Dedifferentiated amniotic fluid mesenchymal stem cell (primary cell): ENCODE results near the gene CDH18.
"Not testable (repeated sequence)": the region's sequence is repeated elsewhere in the genome, so short reads cannot be mapped to it uniquely, and the experiment has no call there.

Experiments
- DNase-seq: peaks from one replicate; pipeline ENCODE4 v3.0.0-alpha.2; 2016; ENCODE audit errors: extremely low spot score

CDH18 gene

GRCh38 chr5:19859020-19859419 is 129.0 kb downstream of the CDH18 start:
- DNase-seq, result no peak

- DNase-seq, result no peak
These were observed 132.1 kb downstream of the CDH18 start for GRCh38 chr5:19855931-19856330.

GRCh38 chr5:19855453-19855852 is 132.5 kb downstream of the CDH18 start:
- no peak for DNase-seq

- DNase-seq, result no peak
These were observed 133.0 kb downstream of the CDH18 start for GRCh38 chr5:19855031-19855430.

- DNase-seq, result peak; percentile 84
These were observed 134.3 kb downstream of the CDH18 start for GRCh38 chr5:19853616-19854240.

- no peak for DNase-seq
These were observed 150.3 kb downstream of the CDH18 start for GRCh38 chr5:19837536-19838174.

- no peak for DNase-seq
These were observed 152.6 kb downstream of the CDH18 start for GRCh38 chr5:19835442-19835841.

- DNase-seq, result not testable (repeated sequence)
These were observed 175.3 kb downstream of the CDH18 start for GRCh38 chr5:19812720-19813119.

- DNase-seq, result no peak
These were observed 181.2 kb downstream of the CDH18 start for GRCh38 chr5:19806756-19807155.

GRCh38 chr5:19802686-19803085 is 185.3 kb downstream of the CDH18 start:
- no peak for DNase-seq

GRCh38 chr5:19795218-19795617 is 192.8 kb downstream of the CDH18 start:
- no peak for DNase-seq

GRCh38 chr5:19790829-19791466 is 197.1 kb downstream of the CDH18 start:
- no peak for DNase-seq

GRCh38 chr5:19782566-19782965 is 205.4 kb downstream of the CDH18 start:
- no peak for DNase-seq

GRCh38 chr5:19777363-19777762 is 210.6 kb downstream of the CDH18 start:
- DNase-seq, result no peak

GRCh38 chr5:19776886-19777285 is 211.1 kb downstream of the CDH18 start:
- DNase-seq, result not testable (repeated sequence)

GRCh38 chr5:19771174-19771835 is 216.7 kb downstream of the CDH18 start:
- peak; percentile 19 for DNase-seq

- no peak for DNase-seq
These were observed 217.6 kb downstream of the CDH18 start for GRCh38 chr5:19770396-19770795.

GRCh38 chr5:19767987-19768386 is 220.0 kb downstream of the CDH18 start:
- no peak for DNase-seq

- no peak for DNase-seq
These were observed 234.4 kb downstream of the CDH18 start for GRCh38 chr5:19753579-19753978.

GRCh38 chr5:19751326-19751725 is 236.7 kb downstream of the CDH18 start:
- DNase-seq, result no peak

GRCh38 chr5:19745247-19745646 is 242.8 kb downstream of the CDH18 start:
- no peak for DNase-seq

- no peak for DNase-seq
These were observed 248.3 kb downstream of the CDH18 start for GRCh38 chr5:19739671-19740070.

- no peak for DNase-seq
These were observed 253.2 kb downstream of the CDH18 start for GRCh38 chr5:19734776-19735175.
